ENCODE data around the gene RBMS2.

Gene RBMS2

DNA sequence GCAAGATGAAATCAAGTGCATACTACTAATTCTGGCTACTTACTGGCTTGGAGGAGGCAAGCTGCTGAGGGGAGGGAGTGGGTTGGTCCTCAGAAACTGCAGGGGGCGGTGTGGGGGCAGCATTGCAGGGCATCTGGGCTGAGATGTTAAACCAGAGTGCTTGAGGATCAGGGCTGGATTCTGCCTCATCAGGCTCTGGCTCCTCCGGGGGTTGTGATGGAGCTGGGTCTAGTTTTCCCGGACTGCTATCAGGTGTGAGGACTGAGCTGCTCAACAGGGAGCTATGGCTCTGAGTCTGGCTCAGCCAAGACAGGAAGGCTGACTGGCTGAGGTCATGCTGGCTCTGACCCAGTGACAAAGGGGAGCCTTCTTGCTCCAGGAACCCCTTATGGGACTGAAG, 79.9 kb downstream of the RBMS2 start:
- in situ Hi-C loops (cut with HindIII; ENCODE audit: low sequenced_read_pairs) = no loop called here

DNA sequence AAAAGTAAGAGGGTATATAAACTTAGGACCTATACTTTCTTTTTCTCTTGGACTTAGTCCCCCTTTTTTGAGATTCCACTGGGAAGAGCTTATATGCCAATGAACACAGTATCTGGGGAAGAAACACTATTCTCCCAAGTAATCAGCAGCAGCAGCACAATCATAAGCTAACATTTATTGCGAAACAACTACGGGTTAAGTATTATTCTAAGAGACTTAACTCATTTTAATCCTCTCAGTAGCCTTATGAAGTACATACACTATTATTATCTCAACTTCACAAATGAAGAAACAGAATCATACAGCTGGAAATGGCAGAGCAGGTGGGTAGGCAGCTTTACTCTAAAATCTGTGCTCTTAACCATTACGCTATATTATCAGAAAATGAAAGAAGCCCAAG, 80.6 kb downstream of the RBMS2 start:
- no peak overlapping the region for H3K4me3 ChIP-seq (ENCODE audit: low read depth, low read length)
- in situ Hi-C loops (cut with HindIII; ENCODE audit: low sequenced_read_pairs) = no loop called here
- TF ChIP-seq, protein P1, sequence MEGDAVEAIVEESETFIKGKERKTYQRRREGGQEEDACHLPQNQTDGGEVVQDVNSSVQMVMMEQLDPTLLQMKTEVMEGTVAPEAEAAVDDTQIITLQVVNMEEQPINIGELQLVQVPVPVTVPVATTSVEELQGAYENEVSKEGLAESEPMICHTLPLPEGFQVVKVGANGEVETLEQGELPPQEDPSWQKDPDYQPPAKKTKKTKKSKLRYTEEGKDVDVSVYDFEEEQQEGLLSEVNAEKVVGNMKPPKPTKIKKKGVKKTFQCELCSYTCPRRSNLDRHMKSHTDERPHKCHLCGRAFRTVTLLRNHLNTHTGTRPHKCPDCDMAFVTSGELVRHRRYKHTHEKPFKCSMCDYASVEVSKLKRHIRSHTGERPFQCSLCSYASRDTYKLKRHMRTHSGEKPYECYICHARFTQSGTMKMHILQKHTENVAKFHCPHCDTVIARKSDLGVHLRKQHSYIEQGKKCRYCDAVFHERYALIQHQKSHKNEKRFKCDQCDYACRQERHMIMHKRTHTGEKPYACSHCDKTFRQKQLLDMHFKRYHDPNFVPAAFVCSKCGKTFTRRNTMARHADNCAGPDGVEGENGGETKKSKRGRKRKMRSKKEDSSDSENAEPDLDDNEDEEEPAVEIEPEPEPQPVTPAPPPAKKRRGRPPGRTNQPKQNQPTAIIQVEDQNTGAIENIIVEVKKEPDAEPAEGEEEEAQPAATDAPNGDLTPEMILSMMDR (IDR thresholded peaks at IDR 0.05; ENCODE audit: low read depth, low read length, missing control alignments) = no peak
- DNase-seq (ENCODE audit: low read depth) = no peak

More for the DNA sequence above, 79.9 kb downstream of the RBMS2 start:
- H3K4me3 ChIP-seq (ENCODE audit: low read depth, low read length) = no peak overlapping the region
- TF ChIP-seq, protein P1 (IDR thresholded peaks at IDR 0.05; ENCODE audit: low read depth, low read length, missing control alignments) = peak; percentile 13
- DNase-seq (ENCODE audit: low read depth) = no peak

GRCh38 chr12:56604355-56604754, 82.7 kb downstream of the RBMS2 start:
- in situ Hi-C loops (cut with HindIII; ENCODE audit: low sequenced_read_pairs) = no loop called here
- no peak overlapping the region for H3K4me3 ChIP-seq (ENCODE audit: low read depth, low read length)
- TF ChIP-seq, protein P1 (IDR thresholded peaks at IDR 0.05; ENCODE audit: low read depth, low read length, missing control alignments) = no peak
- DNase-seq (ENCODE audit: low read depth) = no peak

- in situ Hi-C loops (cut with HindIII; ENCODE audit: low sequenced_read_pairs) = no loop called here
- TF ChIP-seq, protein P1 (IDR thresholded peaks at IDR 0.05; ENCODE audit: low read depth, low read length, missing control alignments) = no peak
Observed at GRCh38 chr12:56614627-56615026, 93.0 kb downstream of the RBMS2 start.

DNA sequence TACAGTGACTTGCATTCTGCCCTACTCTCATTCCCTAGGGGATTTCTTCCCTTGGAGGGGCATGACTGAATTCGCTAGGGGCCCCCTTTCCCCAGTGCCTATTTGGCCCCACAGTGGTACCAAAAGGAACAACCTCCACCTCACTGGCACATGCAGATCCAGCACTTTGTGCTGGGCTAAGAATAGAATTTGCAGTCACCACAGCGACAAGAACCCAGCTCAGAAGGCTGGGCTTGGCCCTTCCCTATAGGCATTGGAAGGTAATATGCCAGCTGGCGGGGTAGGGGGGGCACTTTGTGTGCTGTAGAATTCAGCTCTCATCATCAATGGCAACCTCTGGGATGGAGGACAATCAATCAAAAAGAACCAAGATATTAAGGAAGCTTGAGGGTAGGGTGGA, 94.6 kb downstream of the RBMS2 start:
- DNase-seq (ENCODE audit: low read depth) = no peak
- H3K4me3 ChIP-seq (ENCODE audit: low read depth, low read length) = no peak overlapping the region
- TF ChIP-seq, protein P1 (IDR thresholded peaks at IDR 0.05; ENCODE audit: low read depth, low read length, missing control alignments) = no peak
- in situ Hi-C loops (cut with HindIII; ENCODE audit: low sequenced_read_pairs) = no loop called here

More at GRCh38 chr12:56614627-56615026, 93.0 kb downstream of the RBMS2 start:
- no peak overlapping the region for H3K4me3 ChIP-seq (ENCODE audit: low read depth, low read length)
- DNase-seq (ENCODE audit: low read depth) = no peak

GRCh38 chr12:56616925-56617324, 95.3 kb downstream of the RBMS2 start:
- in situ Hi-C loops (cut with HindIII; ENCODE audit: low sequenced_read_pairs) = no loop called here
- TF ChIP-seq, protein P1 (IDR thresholded peaks at IDR 0.05; ENCODE audit: low read depth, low read length, missing control alignments) = no peak
- no peak for DNase-seq (ENCODE audit: low read depth)
- H3K4me3 ChIP-seq (ENCODE audit: low read depth, low read length) = no peak overlapping the region

- in situ Hi-C loops (cut with HindIII; ENCODE audit: low sequenced_read_pairs) = loop anchor here (5.0 kb wide), 2 partner anchors 40 to 105 kb away; no protein-coding TSS in a partner anchor
Observed at GRCh38 chr12:56622535-56622934, 100.9 kb downstream of the RBMS2 start.

More at GRCh38 chr12:56622535-56622934, 100.9 kb downstream of the RBMS2 start:
- H3K4me3 ChIP-seq (ENCODE audit: low read depth, low read length) = no peak overlapping the region
- TF ChIP-seq, protein P1 (IDR thresholded peaks at IDR 0.05; ENCODE audit: low read depth, low read length, missing control alignments) = no peak
- DNase-seq (ENCODE audit: low read depth) = no peak

All from astrocyte of the cerebellum (primary cell).